A549 (cell line): ENCODE results near the gene RECK. TPM values are rescaled to one million over a fixed set of nuclear protein-coding genes. Genes with fewer than 3 reads are reported as not detected.

ENCODE experiments used
- ATAC-seq, 2 experiments: fragments of 200-7000 bp in 1 of 2; fragments of >200 bp in 1 of 2; cut with Nextera tagmentation in 1 of 2; cut with Tn5 transposase in 1 of 2; 3 replicates each; pipeline versions ENCODE4 v1.8.0 to v1.9.1; 2018 to 2020; ENCODE audit warnings: mild to moderate bottlenecking in 1 of 2, moderate library complexity in 1 of 2
- CTCF ChIA-PET: fragments of 300-600 bp; sonication (Branson Sonifier 250); formaldehyde crosslinking; extraction: SDS; loops from one replicate; lab custom pipeline; 2021; ENCODE audit warnings: antibody characterized with exemption, inconsistent platforms; lab: Yijun Ruan, JAX
- POLR2A ChIA-PET: fragments of 350-600 bp; formaldehyde crosslinking; extraction: SDS; loops from one replicate; lab custom pipeline; 2021; ENCODE audit warnings: antibody characterized with exemption, inconsistent platforms; lab: Yijun Ruan, JAX
- DNase-seq, 2 experiments: peaks; one replicate each; pipeline versions ENCODE4 v3.0.0 to v3.0.0-alpha.2; 2011 to 2016; ENCODE audit warnings: low read depth in 1 of 2, low spot score in 1 of 2
- FAIRE-seq: peaks from 2 replicates; lab custom pipeline; 2011; peaks lifted over from hg19 to GRCh38; lab: Jason Lieb, UNC
- H3K27ac ChIP-seq, 2 experiments: fragments of >200 bp; sonication (Bioruptor Twin); formaldehyde crosslinking; 3 replicates each; pipeline ENCODE4 v1.5.1; 2016 to 2017
- H3K4me1 ChIP-seq: fragments of >200 bp; sonication (Bioruptor Twin); formaldehyde crosslinking; 3 replicates; pipeline ENCODE4 v1.6.1; 2016
- H3K4me2 ChIP-seq: fragments of >200 bp; sonication (Bioruptor Twin); formaldehyde crosslinking; 3 replicates; pipeline ENCODE4 v1.6.1; 2016
- H3K4me3 ChIP-seq: fragments of >200 bp; sonication (Bioruptor Twin); formaldehyde crosslinking; 3 replicates; pipeline ENCODE4 v1.5.1; 2016
- H3K9me3 ChIP-seq: fragments of >200 bp; sonication (Bioruptor Twin); formaldehyde crosslinking; 3 replicates; pipeline ENCODE4 v1.6.1; 2016
- ATOH8 ChIP-seq: fragments of 250-450 bp; sonication (Bioruptor Pico); IDR thresholded peaks from 2 replicates; pipeline ENCODE4 v1.5.0; 2020; ENCODE audit warnings: low read depth, mild to moderate bottlenecking, moderate library complexity
- BCL3 ChIP-seq: fragments of >200 bp; sonication (Bioruptor Twin); formaldehyde crosslinking; IDR thresholded peaks from 3 replicates; pipeline ENCODE4 v1.6.1; 2016
- BHLHE40 ChIP-seq: IDR thresholded peaks from 2 replicates; pipeline ENCODE4 v1.6.1; 2012; ENCODE audit warnings: low read depth, low read length, inconsistent platforms
- CBX2 ChIP-seq: fragments of 200-600 bp; sonication (generic); IDR thresholded peaks from 2 replicates; pipeline ENCODE4 v1.6.1; 2016; ENCODE audit warnings: low read depth, mild to moderate bottlenecking, borderline replicate concordance
- CEBPB ChIP-seq, 2 experiments: fragments of >200 bp in 1 of 2; sonication (Bioruptor Twin) in 1 of 2; formaldehyde crosslinking in 1 of 2; IDR thresholded peaks; 2 replicates each; pipeline ENCODE4 v1.6.1; 2012 to 2016
- CHD4 ChIP-seq: fragments of 200-600 bp; sonication (generic); IDR thresholded peaks from 2 replicates; pipeline ENCODE4 v1.6.1; 2016; ENCODE audit warnings: antibody characterized with exemption, mild to moderate bottlenecking, borderline replicate concordance
- CTCF ChIP-seq: fragments of >200 bp; sonication (Bioruptor Twin); formaldehyde crosslinking; IDR thresholded peaks from 3 replicates; pipeline ENCODE4 v1.5.1; 2016
- EHF ChIP-seq: fragments of 250-450 bp; sonication (Bioruptor Pico); IDR thresholded peaks from 2 replicates; pipeline ENCODE4 v1.5.0; 2020; ENCODE audit warnings: mild to moderate bottlenecking
- EP300 ChIP-seq, 2 experiments: fragments of >200 bp; sonication (Bioruptor Twin); formaldehyde crosslinking; IDR thresholded peaks; 2 replicates in 1 of 2; 3 replicates in 1 of 2; pipeline ENCODE4 v1.6.1; 2016 to 2017
- ESRRA ChIP-seq: fragments of 150-350 bp; IDR thresholded peaks from 2 replicates; pipeline ENCODE4 v1.6.1; 2014; ENCODE audit warnings: mild to moderate bottlenecking, low read length, borderline replicate concordance
- FOSL2 ChIP-seq, 2 experiments: fragments of 450-650 bp in 1 of 2; fragments of >200 bp in 1 of 2; sonication (Bioruptor Twin) in 1 of 2; formaldehyde crosslinking; IDR thresholded peaks; 2 replicates each; pipeline versions ENCODE4 v1.5.0 to v1.6.1; 2016 to 2020; ENCODE audit warnings: mild to moderate bottlenecking in 1 of 2, moderate library complexity in 1 of 2
- FOXS1 ChIP-seq: fragments of 250-450 bp; sonication (Bioruptor Pico); IDR thresholded peaks from 2 replicates; pipeline ENCODE4 v1.5.0; 2020; ENCODE audit warnings: mild to moderate bottlenecking, moderate library complexity
- GATA3 ChIP-seq: IDR thresholded peaks from 2 replicates; pipeline ENCODE4 v1.6.1; 2012; ENCODE audit warnings: borderline replicate concordance
- HDAC2 ChIP-seq: fragments of 200-600 bp; sonication (generic); IDR thresholded peaks from 2 replicates; pipeline ENCODE4 v1.6.1; 2016
- HES2 ChIP-seq: fragments of >200 bp; sonication (Bioruptor Twin); formaldehyde crosslinking; IDR thresholded peaks from 2 replicates; pipeline ENCODE4 v1.6.1; 2016
- JUNB ChIP-seq: fragments of >200 bp; sonication (Bioruptor Twin); formaldehyde crosslinking; IDR thresholded peaks from 2 replicates; pipeline ENCODE4 v1.6.1; 2016
- KDM5A ChIP-seq: fragments of 200-600 bp; sonication (generic); IDR thresholded peaks from 2 replicates; pipeline ENCODE4 v1.6.1; 2016; ENCODE audit warnings: antibody characterized with exemption, mild to moderate bottlenecking
- MYC ChIP-seq: IDR thresholded peaks from 2 replicates; pipeline ENCODE4 v1.6.1; 2012; ENCODE audit warnings: mild to moderate bottlenecking, inconsistent platforms, low read length, improper control_type of control experiment, borderline replicate concordance
- NFE2L2 ChIP-seq: fragments of 150-350 bp; conservative IDR thresholded peaks from 2 replicates; pipeline ENCODE4 v1.6.1; 2014; ENCODE audit warnings: low read length
- POLR2A ChIP-seq: IDR thresholded peaks from 2 replicates; pipeline ENCODE4 v1.6.1; 2012; ENCODE audit warnings: mild to moderate bottlenecking, low read length
- POLR2AphosphoS2 ChIP-seq: conservative IDR thresholded peaks from 2 replicates; pipeline ENCODE4 v1.6.1; 2012; ENCODE audit warnings: low read length, improper control_type of control experiment, inconsistent platforms
- RCOR1 ChIP-seq: fragments of 150-350 bp; IDR thresholded peaks from 2 replicates; pipeline ENCODE4 v1.6.1; 2014; ENCODE audit warnings: antibody characterized with exemption, low read length, low read depth
- RNF2 ChIP-seq: fragments of 200-600 bp; sonication (generic); IDR thresholded peaks from 2 replicates; pipeline ENCODE4 v1.6.1; 2016; ENCODE audit warnings: low read depth, mild to moderate bottlenecking, antibody characterized with exemption, moderate library complexity, borderline replicate concordance
- SMC3 ChIP-seq: fragments of >200 bp; sonication (Bioruptor Twin); formaldehyde crosslinking; IDR thresholded peaks from 3 replicates; pipeline ENCODE4 v1.6.1; 2018; ENCODE audit warnings: inconsistent platforms
- ZFP36 ChIP-seq: fragments of 450-650 bp; IDR thresholded peaks from 2 replicates; pipeline ENCODE4 v1.6.1; 2014; ENCODE audit warnings: borderline replicate concordance; ENCODE audit not compliant: partially characterized antibody
- WGBS: methylation state at CpG from one replicate; pipeline ENCODE4 v1.1.6; 2017; ENCODE audit errors: missing lambda C conversion rate; 5-methylcytosine and 5-hydroxymethylcytosine counted together
- polyA plus RNA-seq, 4 experiments: library from polyadenylated mRNA; depleted of rRNA in 3 of 4; stranded (reverse); fragments of >200 nt; fragmentation: RNase III in 1 of 4; extraction: RNeasy Plus Mini Kit Qiagen cat#74134 plus additional on column Dnase treatment in 1 of 4; gene quantifications; 2 replicates in 3 of 4; 3 replicates in 1 of 4; pipeline ENCODE4 v1.2.3, GENCODE V29; 2011 to 2017

The RECK gene
- polyA plus RNA-seq, 2 of the 4 experiments (the other 2 are of a cell fraction): 5.0 to 8.7 TPM

GRCh38 chr9:36035006-36035405 is 1.7 kb upstream of the RECK start:
- ChIA-PET POLR2A (no interaction called here), CTCF (interaction anchor here (1.6 to 2.5 kb wide), 4 partner anchors 10 to 67 kb away, joined by 6 to 11 read pairs (median 8); no protein-coding TSS in a partner anchor)

GRCh38 chr9:36036253-36036779 is 397 bp upstream of the RECK start:
- peak overlapping the region; percentile 79 for H3K4me3 ChIP-seq
- H3K4me2 ChIP-seq: peak overlapping the region; percentile 91
- FAIRE-seq: no peak
- ChIA-PET POLR2A (interaction anchor here (1.2 to 1.5 kb wide), 2 partner anchors 13 to 154 kb away, joined by 3 to 5 read pairs; partner anchors contain the start of gene CLTA), CTCF (interaction anchor here (0.7 to 2.5 kb wide), 6 partner anchors 13 to 1076 kb away, joined by 3 to 11 read pairs (median 6); no protein-coding TSS in a partner anchor)
- H3K27ac ChIP-seq: peak overlapping the region in 1 of 2 experiments; percentile 93; a peak in 3 of 6 replicates
- no peak for DNase-seq
- peaks cover 26% of the 10 kb centered on the region for H3K4me1 ChIP-seq
- H3K9me3 ChIP-seq: no peaks in the 10 kb centered on the region
- ATAC-seq: peak in 1 of 2 experiments; percentile 68; a peak in 3 of 6 replicates
- 63% methylated on average over 20 of the region's 20 CpGs for WGBS
- TF ChIP-seq SMC3 (no peak), CTCF (no peak), FOXS1 (no peak), RNF2 (no peak), GATA3 (no peak), BCL3 (no peak), EP300 (IDR thresholded peaks at IDR 0.05) (no peak), NFE2L2 (no peak), POLR2A (no peak), RCOR1 (no peak), POLR2AphosphoS2 (no peak), ESRRA (no peak), BHLHE40 (no peak), HDAC2 (no peak), HES2 (no peak), EHF (no peak), JUNB (no peak), CEBPB (IDR thresholded peaks at IDR 0.05) (no peak)

More at GRCh38 chr9:36035006-36035405, 1.7 kb upstream of the RECK start:
- 90% methylated on average over 2 of the region's 2 CpGs for WGBS
- FAIRE-seq (no peak), ATAC-seq (no peak), DNase-seq (no peak)
- Histone ChIP-seq H3K27ac (no peak overlapping the region), H3K9me3 (no peaks in the 10 kb centered on the region), H3K4me3 (no peak overlapping the region), H3K4me1 (peaks cover 19% of the 10 kb centered on the region), H3K4me2 (no peak overlapping the region)
- no peak for TF ChIP-seq ATOH8 (CRISPR knock-in tag)
- TF ChIP-seq RCOR1: no peak
- no peak for TF ChIP-seq GATA3
- no peak for TF ChIP-seq CHD4
- no peak for TF ChIP-seq ZFP36
- no peak for TF ChIP-seq NFE2L2
- TF ChIP-seq KDM5A: no peak
- no peak for TF ChIP-seq FOSL2 (IDR thresholded peaks at IDR 0.05)
- TF ChIP-seq FOSL2 (CRISPR knock-in tag; IDR thresholded peaks at IDR 0.05): no peak
- no peak for TF ChIP-seq CBX2
- TF ChIP-seq JUNB: no peak
- no peak for TF ChIP-seq MYC
